GM20000 (cell line): Measurements from ENCODE around the gene TMEM131.
A peak's percentile ranks its signal among the peaks of the same experiment; 100 is the strongest.

Experiments
- DNase-seq: peaks from one replicate; pipeline ENCODE4 v3.0.0; 2012; ENCODE audit warnings: low spot score
- TF ChIP-seq, protein P1 (sequence below): IDR thresholded peaks from 2 replicates; pipeline ENCODE4 v1.5.1; 2012; ENCODE audit warnings: mild to moderate bottlenecking, control low read depth; ENCODE audit errors: extremely low read depth, missing control alignments

Gene TMEM131

DNA sequence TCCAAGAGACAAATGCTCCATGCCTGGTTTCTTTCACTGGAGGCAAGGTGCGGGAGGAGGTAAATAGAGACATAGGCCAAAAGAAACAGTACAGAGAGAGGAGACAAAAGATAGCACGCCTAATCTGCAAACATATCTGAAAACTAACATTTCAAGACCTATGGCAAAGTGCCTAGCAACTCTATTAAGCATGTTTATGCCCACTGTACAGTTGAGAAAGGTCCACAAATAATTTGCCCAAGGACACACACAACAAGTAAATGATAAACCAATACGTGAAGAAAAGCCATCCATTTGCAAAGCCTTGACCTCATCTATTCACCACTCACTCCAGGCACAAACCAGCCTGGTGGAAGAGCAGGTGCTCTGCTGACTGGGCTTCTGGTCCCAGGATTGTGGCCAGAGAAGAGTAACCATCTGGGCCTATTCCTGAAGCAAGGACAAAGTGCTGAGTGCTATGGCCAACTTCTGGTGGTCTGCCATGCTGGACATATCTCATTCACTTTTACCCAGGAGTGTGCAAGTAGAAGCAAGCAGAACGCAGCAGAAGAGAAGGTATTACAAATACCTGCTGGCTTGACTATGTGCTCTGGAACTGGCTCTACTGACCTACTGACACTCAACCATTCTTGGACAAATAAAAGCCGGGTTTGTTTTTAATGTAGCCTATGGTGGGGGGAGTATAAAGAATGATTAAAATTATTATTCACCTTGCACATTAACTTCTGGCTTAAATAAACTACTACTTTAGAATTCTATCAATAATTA is 25.3 kb downstream of the TMEM131 start:
- no peak for DNase-seq
- TF ChIP-seq, protein P1, sequence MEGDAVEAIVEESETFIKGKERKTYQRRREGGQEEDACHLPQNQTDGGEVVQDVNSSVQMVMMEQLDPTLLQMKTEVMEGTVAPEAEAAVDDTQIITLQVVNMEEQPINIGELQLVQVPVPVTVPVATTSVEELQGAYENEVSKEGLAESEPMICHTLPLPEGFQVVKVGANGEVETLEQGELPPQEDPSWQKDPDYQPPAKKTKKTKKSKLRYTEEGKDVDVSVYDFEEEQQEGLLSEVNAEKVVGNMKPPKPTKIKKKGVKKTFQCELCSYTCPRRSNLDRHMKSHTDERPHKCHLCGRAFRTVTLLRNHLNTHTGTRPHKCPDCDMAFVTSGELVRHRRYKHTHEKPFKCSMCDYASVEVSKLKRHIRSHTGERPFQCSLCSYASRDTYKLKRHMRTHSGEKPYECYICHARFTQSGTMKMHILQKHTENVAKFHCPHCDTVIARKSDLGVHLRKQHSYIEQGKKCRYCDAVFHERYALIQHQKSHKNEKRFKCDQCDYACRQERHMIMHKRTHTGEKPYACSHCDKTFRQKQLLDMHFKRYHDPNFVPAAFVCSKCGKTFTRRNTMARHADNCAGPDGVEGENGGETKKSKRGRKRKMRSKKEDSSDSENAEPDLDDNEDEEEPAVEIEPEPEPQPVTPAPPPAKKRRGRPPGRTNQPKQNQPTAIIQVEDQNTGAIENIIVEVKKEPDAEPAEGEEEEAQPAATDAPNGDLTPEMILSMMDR, result no peak

DNA sequence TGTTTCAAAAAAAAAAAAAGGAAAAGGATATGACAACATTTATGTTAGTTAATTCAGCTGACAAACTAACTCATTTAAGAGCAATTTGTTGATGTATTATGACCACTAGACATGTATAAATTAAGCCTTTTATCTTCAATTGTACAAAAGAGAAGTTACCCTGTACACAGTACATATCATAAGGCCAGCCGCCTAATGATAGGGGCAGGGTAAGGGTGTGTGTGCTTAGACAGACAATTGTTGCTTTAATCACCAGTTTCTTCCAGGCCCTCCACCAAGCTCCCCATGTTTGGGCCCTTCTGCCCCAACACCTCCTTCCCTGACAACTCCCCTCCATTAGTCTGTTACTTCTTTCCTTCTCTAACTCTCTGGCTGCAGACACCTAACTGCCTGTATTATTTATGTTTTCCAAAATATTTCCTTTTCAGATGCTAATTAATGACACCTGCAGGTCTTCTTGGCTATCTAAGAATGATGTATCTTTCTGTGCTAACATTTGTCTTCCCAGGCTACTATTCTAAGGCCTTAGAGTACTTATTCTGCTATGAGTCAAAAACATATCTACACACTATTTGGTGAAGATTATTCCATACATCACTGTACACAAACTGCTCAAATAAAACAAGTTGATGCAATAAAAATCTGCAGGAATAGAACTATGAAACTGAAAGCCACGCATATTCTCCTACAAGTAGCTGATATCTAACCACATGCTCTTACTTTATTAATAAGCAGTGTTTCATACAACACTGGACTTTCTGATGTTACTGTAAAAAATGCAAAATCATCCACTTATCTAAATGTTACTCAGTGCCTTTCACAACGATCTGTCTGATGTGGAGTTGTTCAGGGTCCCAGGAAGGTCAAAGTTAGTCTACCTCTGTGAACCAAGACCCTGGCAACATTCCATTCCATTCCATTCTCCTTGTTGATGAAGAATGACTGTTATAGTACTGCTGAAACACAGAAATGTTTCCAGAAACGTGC is 26.4 kb downstream of the TMEM131 start:
- TF ChIP-seq, protein P1, result no peak
- DNase-seq, result no peak

DNA sequence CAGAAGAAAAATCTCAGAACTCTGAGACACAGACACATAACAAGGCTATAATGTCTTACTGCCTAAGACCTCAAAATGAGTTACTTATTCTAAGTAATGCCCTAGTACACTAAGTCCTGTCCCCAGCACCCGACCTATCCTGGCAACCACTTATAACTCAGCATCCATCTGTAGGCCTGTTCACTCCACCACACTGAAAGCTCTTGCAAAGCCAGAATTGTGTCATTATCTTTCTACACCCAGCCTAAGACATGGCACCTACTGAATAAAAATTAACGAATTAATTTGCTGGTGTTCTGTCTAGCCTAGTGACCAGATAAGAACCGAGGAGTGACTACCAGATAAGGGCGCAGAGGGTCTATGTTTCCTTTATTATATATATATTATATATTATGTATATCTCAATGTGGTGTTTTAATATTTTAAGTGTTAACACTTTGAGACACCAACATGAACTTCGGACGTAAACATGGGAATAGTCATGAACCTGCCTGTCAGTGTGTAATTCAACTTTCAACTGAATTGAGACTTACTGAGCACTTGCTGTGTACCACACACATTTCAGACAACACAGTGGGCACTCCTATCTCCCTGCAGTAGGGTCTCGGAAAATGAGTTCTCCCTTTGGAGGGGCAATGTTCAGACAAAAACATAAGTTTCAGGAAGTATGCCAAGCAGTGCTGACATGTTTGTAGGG is 27.7 kb downstream of the TMEM131 start:
- TF ChIP-seq, protein P1, result no peak
- DNase-seq, result no peak

DNA sequence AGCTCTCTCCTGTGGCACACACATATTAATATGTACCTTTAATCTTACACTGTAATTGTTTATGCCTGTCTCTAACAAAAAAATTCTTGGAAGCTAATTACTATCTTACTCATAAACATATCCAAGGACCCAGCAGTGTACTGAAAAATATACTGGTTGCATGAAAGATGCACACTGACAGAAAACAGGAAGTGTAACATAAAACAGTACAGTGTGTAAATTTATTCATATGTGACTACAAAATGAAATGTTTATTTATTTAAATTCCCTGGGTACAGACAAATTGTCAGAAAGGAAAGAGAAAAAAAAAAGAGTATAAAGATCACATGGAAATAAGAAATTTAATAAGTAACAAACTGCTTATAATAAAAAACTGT is 28.5 kb downstream of the TMEM131 start:
- DNase-seq, result no peak
- TF ChIP-seq, protein P1, result no peak

DNA sequence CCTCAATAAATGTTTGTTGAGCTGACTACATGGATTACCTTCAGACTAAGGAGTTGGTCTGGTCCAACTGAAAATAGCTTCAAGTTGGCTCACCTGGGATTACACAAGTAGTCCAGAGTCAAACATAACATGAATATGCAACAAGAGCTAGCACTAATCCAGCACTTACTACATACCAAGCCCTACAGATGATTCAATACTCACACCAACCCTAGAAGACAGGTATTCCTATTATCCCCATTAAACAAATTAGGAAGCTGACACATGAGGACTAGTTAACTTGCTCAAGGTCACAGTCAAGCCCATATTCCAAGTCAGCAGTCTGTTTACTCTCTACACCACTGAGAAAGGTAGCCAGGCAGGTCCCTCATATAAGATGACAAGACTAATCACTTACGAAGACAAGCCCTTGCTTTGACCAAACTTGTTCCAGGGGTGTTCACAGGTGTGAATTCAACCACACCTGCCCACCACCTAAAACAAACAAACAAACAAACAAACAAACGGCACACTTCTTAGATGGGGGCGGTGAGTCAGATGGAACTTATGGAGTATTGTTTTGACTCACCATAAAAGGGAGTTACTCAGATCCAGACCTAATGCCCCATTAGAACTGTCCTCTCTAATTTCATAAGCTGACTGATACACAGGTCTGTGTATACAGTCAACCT is 29.1 kb downstream of the TMEM131 start:
- peak; percentile 28 for DNase-seq
- TF ChIP-seq, protein P1, result no peak

DNA sequence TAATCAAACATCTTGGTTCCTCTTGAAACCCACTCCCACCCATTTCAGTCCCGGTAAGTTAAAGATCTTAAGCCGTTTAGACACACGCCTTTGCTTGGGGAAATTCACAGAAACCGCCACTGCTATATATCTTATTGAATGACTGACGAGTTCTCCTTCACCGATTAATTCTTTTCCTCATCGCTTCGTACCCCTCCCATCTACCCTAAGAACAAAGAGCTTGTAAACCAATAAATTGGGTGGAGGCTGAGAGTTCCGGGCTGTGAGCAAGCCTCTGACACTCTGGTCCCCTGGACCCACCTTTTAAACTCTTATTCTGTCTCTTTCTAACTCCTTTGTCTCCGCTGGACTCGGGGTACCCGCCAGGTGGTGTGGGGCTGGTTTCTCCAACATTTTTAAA is 30.6 kb downstream of the TMEM131 start:
- no peak for DNase-seq
- TF ChIP-seq, protein P1, result no peak
